Measurements from ENCODE around the gene EMC6.

Gene EMC6

DNA sequence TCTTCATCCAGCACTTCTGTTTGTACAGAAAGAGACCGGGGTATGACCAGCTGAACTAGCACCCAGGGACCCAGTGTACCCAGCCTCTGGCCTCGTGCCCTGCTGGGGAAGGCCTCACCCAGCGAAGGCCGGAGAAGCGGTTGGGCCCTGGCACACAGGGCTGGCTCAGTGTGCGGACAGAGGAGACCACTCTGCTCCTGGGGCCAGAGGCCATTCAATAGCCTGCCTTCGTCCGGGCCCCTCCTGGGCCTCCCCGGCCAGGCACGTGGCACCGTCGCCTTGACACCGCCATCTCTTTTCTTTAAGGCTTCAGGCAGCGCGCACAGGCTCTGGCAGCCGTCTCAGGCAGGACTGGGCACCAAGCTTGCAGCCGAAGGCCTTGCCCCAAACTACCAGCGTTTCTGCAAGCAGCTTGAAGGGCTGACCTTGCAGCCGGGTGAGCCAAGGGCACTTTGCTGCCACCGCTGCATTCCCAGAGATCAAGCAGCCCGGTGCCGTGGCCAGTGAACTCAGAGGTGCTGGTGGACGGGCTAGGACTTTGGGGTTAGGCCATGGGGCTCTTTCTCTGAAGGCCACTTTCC is 8.2 kb upstream of the EMC6 start:
- no peak for TF ChIP-seq GATA3 (IDR thresholded peaks at IDR 0.05; ENCODE audit: low read depth, low read length)

DNA sequence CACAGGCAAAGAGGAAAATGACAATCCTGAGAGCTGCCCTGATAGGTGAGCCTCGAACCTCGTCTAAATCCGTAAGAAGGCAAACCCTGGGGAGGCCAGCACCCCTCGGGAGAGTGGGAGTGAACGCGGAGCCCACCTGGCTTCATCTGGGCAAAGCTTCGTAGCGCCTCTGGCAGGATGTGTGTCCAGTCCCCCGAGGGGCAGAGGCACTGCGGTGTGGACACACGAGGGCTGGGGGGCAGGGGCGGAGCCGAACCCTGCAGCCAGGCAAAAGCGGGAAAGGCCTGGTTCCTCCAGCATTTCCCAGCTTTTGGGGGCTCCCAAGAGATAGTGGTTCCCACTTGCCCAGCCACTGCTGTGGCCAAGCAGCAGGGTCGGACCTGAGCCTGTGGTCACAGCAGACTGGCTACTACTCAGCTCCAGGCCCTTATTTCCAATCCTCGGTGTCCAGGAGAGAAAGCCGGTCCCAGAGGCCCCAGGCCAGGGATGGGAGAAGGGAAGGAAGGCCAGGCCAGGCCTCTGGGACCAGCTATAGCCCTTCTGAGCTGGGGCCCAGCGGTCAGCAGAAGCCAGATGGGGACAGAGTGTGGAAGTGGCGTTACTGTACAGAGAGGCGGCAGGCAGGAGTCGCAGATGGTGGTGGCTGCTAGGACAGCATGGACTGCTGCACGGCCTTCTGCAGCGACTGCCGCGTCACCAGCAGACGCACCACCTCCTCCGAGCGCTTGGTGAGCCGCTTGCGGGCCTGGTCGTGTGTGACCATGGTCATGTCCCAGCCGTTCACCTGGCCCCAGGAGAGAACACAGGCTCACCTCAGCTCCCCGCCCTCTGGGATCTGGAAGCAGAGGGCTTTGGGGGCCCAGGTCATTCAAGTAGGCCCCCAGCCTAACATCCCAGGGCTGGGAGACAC is 5.3 kb upstream of the EMC6 start:
- TF ChIP-seq GATA2 (IDR thresholded peaks at IDR 0.05; ENCODE audit: low read depth, low read length) = no peak
- TF ChIP-seq GATA3 (IDR thresholded peaks at IDR 0.05; ENCODE audit: low read depth, low read length) = no peak

DNA sequence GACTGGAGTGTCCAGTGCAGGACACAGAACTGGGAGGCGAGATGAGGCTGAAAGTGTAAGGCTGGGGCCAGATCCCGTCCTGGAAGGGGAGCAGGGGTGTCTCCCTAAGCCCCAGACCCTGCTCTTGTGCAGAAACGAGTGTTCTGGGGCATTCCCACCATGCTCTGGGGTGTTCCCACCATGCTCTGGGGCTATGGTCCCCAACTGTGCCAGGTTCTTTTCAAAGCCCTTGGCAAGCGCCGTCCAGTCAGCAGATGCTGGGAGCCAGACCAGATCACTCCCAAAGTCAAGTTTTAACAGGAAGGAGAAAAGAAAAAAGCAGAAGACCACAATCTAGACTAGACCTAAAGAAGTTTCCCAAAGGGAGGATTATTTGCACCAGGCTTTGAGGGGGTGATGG is 2.8 kb upstream of the EMC6 start:
- TF ChIP-seq GATA2 (IDR thresholded peaks at IDR 0.05; ENCODE audit: low read depth, low read length) (no peak), GATA3 (IDR thresholded peaks at IDR 0.05; ENCODE audit: low read depth, low read length) (no peak)

DNA sequence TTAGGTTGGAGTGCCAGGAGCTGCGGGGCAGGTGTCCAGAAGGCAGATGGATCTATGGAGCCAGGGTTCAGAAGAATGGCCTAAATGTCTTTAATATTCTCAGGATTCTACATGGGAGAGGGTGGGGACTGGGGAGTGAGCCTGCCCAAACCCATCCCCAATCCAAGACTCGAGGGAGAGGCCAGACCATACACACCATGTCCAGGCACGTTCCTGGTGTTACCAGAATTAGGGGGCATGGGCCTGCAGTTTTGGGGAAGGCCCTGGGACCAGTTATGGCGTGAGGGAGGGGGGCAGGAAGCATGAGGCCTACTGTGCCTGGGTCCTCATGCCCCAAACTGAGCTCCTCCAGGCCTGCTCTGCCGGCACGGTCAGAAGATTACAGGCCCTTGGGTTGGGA is 2.1 kb upstream of the EMC6 start:
- TF ChIP-seq GATA2 (IDR thresholded peaks at IDR 0.05; ENCODE audit: low read depth, low read length) (no peak), GATA3 (IDR thresholded peaks at IDR 0.05; ENCODE audit: low read depth, low read length) (no peak)

GRCh38 chr17:3667366-3668278 is 990 bp upstream of the EMC6 start:
- TF ChIP-seq GATA2 (IDR thresholded peaks at IDR 0.05; ENCODE audit: low read depth, low read length) (0 out of 2 replicates have a peak, but pooled peaks have one; percentile 21), GATA3 (IDR thresholded peaks at IDR 0.05; ENCODE audit: low read depth, low read length) (no peak)

- TF ChIP-seq GATA2 (IDR thresholded peaks at IDR 0.05; ENCODE audit: low read depth, low read length) = no peak
- TF ChIP-seq GATA3 (IDR thresholded peaks at IDR 0.05; ENCODE audit: low read depth, low read length) = no peak
These were observed 404 bp downstream of the EMC6 start for GRCh38 chr17:3669085-3669347.

- TF ChIP-seq GATA3 (IDR thresholded peaks at IDR 0.05; ENCODE audit: low read depth, low read length) = no peak
- TF ChIP-seq GATA2 (IDR thresholded peaks at IDR 0.05; ENCODE audit: low read depth, low read length) = no peak
These were observed 936 bp downstream of the EMC6 start for GRCh38 chr17:3669548-3669947.

DNA sequence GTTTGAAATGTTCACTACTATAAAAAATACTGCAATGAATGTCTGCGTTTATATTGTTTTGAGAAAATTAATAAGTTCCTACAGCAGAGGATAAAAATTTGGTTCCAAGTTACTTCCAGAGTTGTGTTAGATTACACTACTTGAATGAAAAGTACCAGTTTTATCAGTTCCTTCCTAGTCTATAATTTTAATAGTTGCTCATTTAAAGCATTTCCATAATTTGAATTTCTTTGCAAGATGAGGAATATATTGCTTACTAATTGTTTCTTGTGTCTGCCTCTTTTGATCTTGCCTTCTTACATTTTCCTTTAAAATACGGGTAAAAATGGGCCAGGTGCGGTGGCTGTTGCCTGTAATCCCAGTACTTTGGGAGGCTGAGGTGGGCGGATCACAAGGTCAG is 4.0 kb downstream of the EMC6 start:
- no peak for TF ChIP-seq GATA2 (IDR thresholded peaks at IDR 0.05; ENCODE audit: low read depth, low read length)
- no peak for TF ChIP-seq GATA3 (IDR thresholded peaks at IDR 0.05; ENCODE audit: low read depth, low read length)

- no peak for TF ChIP-seq GATA3 (IDR thresholded peaks at IDR 0.05; ENCODE audit: low read depth, low read length)
- no peak for TF ChIP-seq GATA2 (IDR thresholded peaks at IDR 0.05; ENCODE audit: low read depth, low read length)
These were observed 7.3 kb downstream of the EMC6 start for GRCh38 chr17:3675886-3676285.

GRCh38 chr17:3678095-3678820 is 9.6 kb downstream of the EMC6 start:
- no peak for TF ChIP-seq GATA3 (IDR thresholded peaks at IDR 0.05; ENCODE audit: low read depth, low read length)
- no peak for TF ChIP-seq GATA2 (IDR thresholded peaks at IDR 0.05; ENCODE audit: low read depth, low read length)

DNA sequence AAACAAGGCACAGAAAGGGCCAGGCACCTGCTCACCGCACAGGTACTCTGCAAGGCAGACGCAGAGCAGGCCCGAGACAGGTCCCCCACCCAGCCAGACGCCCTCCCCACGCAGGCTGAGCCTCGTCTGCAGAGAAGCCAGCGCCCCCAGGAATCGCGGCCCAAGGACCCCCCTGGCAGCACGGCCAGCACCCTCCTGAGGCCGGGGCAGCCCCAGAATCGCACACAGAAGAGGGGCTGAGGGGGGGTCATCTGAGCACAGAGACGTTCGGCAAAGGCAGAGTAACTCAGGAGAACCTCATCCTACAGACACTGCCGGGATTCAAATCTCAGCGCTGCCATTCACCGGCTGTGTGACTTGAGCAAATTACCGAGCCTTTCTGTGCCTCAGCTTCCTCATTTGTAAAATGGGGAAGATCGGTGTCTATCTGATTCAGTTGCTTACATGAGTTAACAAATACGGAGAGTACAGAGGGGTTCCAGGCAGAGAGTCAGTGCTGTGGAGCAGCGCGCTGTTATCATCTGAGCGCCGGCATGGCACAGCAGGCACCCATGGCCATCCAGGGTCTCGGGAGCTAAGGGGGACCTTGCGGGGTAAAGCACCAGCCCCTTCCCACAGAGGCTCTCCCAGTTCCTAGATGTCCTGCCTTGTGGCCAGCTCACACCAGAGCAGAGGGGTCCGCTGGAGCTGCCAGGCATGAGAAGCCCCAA is 10.4 kb downstream of the EMC6 start:
- TF ChIP-seq GATA3 (IDR thresholded peaks at IDR 0.05; ENCODE audit: low read depth, low read length) (no peak), GATA2 (IDR thresholded peaks at IDR 0.05; ENCODE audit: low read depth, low read length) (no peak)

DNA sequence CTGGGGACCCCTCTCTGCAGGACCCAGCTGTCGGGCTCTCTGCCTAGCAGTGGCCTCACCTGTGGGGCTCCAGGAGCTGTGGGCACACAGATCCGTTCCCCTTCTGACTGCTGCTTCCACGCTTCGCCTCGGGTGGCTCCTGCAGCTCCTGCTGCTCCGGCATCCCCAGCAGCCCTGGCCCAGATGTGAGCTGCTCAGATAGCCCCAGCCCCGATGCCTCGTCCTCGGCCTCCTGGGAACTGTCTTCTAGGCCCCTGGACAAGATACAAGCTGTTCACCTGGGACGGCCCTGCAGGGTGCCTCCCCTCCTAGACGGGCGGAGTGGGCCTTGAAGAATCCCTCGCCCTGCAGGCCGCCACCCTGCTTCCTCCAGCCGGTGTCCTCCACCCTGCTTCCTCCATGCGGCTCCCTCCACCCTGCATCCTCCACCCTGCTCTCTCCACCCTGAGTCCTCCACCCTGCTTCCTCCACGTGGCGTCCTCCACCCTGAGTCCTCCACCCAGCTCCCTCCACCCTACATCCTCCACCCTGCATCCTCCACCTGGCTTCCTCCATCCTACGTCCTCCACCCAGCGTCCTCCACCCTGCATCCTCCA is 11.0 kb downstream of the EMC6 start:
- no peak for TF ChIP-seq GATA2 (IDR thresholded peaks at IDR 0.05; ENCODE audit: low read depth, low read length)

- TF ChIP-seq GATA3 (IDR thresholded peaks at IDR 0.05; ENCODE audit: low read depth, low read length) = no peak
- TF ChIP-seq GATA2 (IDR thresholded peaks at IDR 0.05; ENCODE audit: low read depth, low read length) = no peak
These were observed 12.4 kb downstream of the EMC6 start for GRCh38 chr17:3681057-3681456.
